A172 (cell line): Measurements from ENCODE around the gene OCA2. TPM values are rescaled to one million over a fixed set of nuclear protein-coding genes. Genes with fewer than 3 reads are reported as not detected.
"Not testable (repeated sequence)": the region's sequence is repeated elsewhere in the genome, so short reads cannot be mapped to it uniquely, and the experiment has no call there.

Experiments used
- DNase-seq: peaks from one replicate; pipeline ENCODE4 v3.0.0-alpha.2; 2015; ENCODE audit warnings: low spot score
- total RNA-seq: library from RNA; depleted of rRNA; stranded (reverse); fragments of >200 nt; shearing (Covaris generic); gene quantifications from 2 replicates; pipeline ENCODE4 v1.2.3, GENCODE V29; 2014

The OCA2 gene
- total RNA-seq, 1 experiment from 2014 or later: not detected

GRCh38 chr15:28002136-28002861, 96.8 kb downstream of the OCA2 start:
- no peak for DNase-seq

GRCh38 chr15:28001641-28002040, 97.5 kb downstream of the OCA2 start:
- DNase-seq: no peak

GRCh38 chr15:27993996-27994780, 104.9 kb downstream of the OCA2 start:
- DNase-seq: no peak

- DNase-seq: no peak
Observed at GRCh38 chr15:27993544-27993943, 105.6 kb downstream of the OCA2 start.

- no peak for DNase-seq
Observed at GRCh38 chr15:27990521-27991515, 108.3 kb downstream of the OCA2 start.

- no peak for DNase-seq
Observed at GRCh38 chr15:27989838-27990237, 109.3 kb downstream of the OCA2 start.

- no peak for DNase-seq
Observed at GRCh38 chr15:27989427-27989826, 109.7 kb downstream of the OCA2 start.

GRCh38 chr15:27985099-27985498, 114.0 kb downstream of the OCA2 start:
- no peak for DNase-seq

GRCh38 chr15:27983496-27983895, 115.6 kb downstream of the OCA2 start:
- no peak for DNase-seq

- no peak for DNase-seq
Observed at GRCh38 chr15:27977696-27978095, 121.4 kb downstream of the OCA2 start.

- no peak for DNase-seq
Observed at GRCh38 chr15:27973886-27974285, 125.2 kb downstream of the OCA2 start.

GRCh38 chr15:27970661-27971392, 128.3 kb downstream of the OCA2 start:
- DNase-seq: no peak

GRCh38 chr15:27967541-27967940, 131.6 kb downstream of the OCA2 start:
- DNase-seq: no peak

- no peak for DNase-seq
Observed at GRCh38 chr15:27965546-27965945, 133.6 kb downstream of the OCA2 start.

GRCh38 chr15:27961801-27962200, 137.3 kb downstream of the OCA2 start:
- DNase-seq: no peak

- DNase-seq: no peak
Observed at GRCh38 chr15:27958911-27959578, 140.1 kb downstream of the OCA2 start.

- no peak for DNase-seq
Observed at GRCh38 chr15:27956285-27956684, 142.8 kb downstream of the OCA2 start.

- no peak for DNase-seq
Observed at GRCh38 chr15:27955087-27955486, 144.0 kb downstream of the OCA2 start.

GRCh38 chr15:27952593-27952992, 146.5 kb downstream of the OCA2 start:
- DNase-seq: not testable (repeated sequence)

GRCh38 chr15:27951191-27951890, 147.8 kb downstream of the OCA2 start:
- no peak for DNase-seq
